Stimulated activated naive CD8-positive, alpha-beta T cell treated with anti-CD3 and anti-CD28 coated beads, Interleukin-15, Interleukin-2, amounts not matched to agents 100 ng/mL and 50 ng/mL, for 24 hours (primary cell): ENCODE measurements around the gene ATAD3A.
"Not testable (repeated sequence)": the region's sequence is repeated elsewhere in the genome, so short reads cannot be mapped to it uniquely, and the experiment has no call there.

Experiments
- H3K27ac Mint-ChIP-seq: one replicate; pipeline ENCODE4 v1.8.0; 2021; ENCODE audit warnings: mild to moderate bottlenecking, mixed read lengths
- H3K27me3 Mint-ChIP-seq: one replicate; pipeline ENCODE4 v1.8.0; 2021; ENCODE audit warnings: mixed read lengths
- H3K36me3 Mint-ChIP-seq: one replicate; pipeline ENCODE4 v1.8.0; 2021; ENCODE audit warnings: low read depth, mixed read lengths
- H3K4me1 Mint-ChIP-seq: one replicate; pipeline ENCODE4 v1.8.0; 2021; ENCODE audit warnings: low read depth, mixed read lengths
- H3K4me3 Mint-ChIP-seq: one replicate; pipeline ENCODE4 v1.8.0; 2021; ENCODE audit warnings: mild to moderate bottlenecking, mixed read lengths
- H3K9me3 Mint-ChIP-seq: one replicate; pipeline ENCODE4 v1.8.0; 2021; ENCODE audit warnings: mixed read lengths

The ATAD3A gene

DNA sequence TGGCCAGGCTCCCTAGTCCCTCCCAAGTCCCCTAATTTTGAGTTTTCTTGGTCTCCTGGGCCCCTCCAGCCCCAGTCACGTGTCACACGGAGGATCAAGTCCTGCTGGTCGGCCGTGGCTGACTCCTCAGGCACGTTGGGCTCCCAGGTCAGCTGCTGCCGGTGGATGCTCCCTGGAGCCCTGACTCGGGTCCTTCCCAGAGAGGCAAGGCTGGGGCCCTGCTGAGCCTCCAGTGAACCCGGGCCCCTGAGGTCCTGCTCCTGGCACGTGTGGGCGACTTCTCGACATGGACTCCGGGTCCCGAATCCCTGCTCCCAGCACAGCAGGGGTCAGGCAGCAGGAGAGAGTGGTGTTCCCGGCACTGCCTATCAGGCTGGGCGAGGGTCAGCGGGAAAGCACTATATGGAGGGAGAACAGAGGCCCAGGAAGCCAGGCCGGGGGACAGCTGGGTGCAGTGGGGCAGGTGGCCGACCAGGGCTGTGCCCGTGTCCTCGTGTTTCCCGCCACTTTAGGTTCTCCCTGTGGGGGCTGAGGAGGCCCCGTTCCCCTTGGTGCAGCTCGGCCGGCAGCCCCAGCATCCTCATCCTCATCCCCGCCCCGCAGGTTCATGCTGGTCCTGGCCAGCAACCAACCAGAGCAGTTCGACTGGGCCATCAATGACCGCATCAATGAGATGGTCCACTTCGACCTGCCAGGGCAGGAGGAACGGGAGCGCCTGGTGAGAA lies 15.3 kb downstream of the ATAD3A start:
- H3K27me3 Mint-ChIP-seq: no peaks in the 10 kb centered on the region
- peaks cover 29% of the 10 kb centered on the region for H3K36me3 Mint-ChIP-seq
- H3K4me3 Mint-ChIP-seq: no peak overlapping the region
- no peaks in the 10 kb centered on the region for H3K4me1 Mint-ChIP-seq
- no peak overlapping the region for H3K27ac Mint-ChIP-seq
- peaks cover 4% of the 10 kb centered on the region for H3K9me3 Mint-ChIP-seq

DNA sequence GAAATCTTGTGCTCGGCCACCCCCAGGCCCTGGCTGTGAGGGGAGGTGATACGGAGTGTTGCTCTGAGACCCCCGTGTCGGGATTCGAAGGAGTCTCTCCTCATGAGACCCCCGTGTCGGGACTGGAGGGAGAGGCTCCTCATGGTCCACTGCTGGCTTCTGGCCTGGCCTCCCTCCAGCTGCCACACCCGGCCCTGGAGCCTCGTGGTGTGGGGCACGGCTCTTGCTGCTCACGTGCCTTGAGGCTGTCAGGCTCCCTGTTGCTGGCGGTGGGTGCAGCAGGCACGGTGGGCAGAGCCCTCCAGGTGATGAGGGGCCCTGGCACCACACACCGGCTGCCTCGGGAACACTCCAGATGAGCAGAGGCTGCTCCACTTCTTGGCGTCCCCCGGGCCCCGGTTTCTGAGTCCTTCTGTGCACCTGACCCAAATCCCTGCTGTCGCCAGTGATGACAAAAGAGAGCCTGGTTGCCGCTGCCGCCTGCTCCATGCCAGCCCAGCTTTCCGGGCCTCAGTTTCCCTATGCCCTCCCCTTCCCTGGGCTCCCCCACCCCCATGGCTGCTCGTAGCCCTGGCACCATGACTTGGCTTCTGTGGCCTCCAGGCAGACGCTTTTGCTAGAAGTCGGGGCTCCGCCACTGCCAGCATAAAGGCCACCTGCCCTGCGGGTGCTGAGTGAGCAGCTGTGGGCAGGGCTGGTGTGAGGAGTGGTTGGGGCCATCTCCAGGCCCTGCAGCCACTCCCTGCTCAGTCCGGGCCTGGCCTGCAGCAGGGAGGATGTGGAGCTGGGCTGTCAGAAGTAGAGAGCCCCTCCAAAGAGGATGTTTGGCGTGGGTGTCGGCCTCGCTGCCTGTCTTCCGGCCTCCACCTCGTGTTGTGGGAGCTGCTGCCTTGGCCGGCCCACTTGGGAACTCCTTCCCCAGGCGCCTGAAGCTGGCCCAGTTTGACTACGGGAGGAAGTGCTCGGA lies 16.6 kb downstream of the ATAD3A start:
- no peak overlapping the region for H3K27ac Mint-ChIP-seq
- no peaks in the 10 kb centered on the region for H3K27me3 Mint-ChIP-seq
- peaks cover 30% of the 10 kb centered on the region for H3K36me3 Mint-ChIP-seq
- H3K9me3 Mint-ChIP-seq: peaks cover 4% of the 10 kb centered on the region
- H3K4me1 Mint-ChIP-seq: no peaks in the 10 kb centered on the region
- H3K4me3 Mint-ChIP-seq: no peak overlapping the region

GRCh38 chr1:1529321-1529720 lies 17.4 kb downstream of the ATAD3A start:
- H3K36me3 Mint-ChIP-seq: peaks cover 30% of the 10 kb centered on the region

DNA sequence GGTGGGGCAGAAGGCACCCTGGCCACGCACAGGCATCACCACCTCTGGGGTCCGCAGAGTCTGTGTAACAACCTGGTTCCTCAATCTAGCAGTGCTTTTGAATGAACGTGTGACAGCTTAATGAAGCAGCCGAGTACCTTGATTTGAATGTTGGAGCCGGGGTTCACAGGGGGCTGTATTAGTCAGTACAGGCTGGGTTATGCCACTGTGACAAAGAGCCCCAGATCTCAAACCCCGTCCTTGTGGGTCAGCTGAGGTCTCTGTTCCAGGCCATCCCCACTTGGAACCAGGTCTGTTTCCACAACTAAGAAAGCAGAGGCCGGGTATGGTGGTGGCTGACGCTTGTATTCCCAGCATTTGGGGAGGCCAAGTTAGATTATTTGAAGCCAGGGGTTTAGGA lies 18.0 kb downstream of the ATAD3A start:
- Mint-ChIP-seq H3K4me1 (no peaks in the 10 kb centered on the region), H3K36me3 (peaks cover 30% of the 10 kb centered on the region), H3K4me3 (no peak overlapping the region), H3K27me3 (no peaks in the 10 kb centered on the region), H3K9me3 (peaks cover 4% of the 10 kb centered on the region), H3K27ac (no peak overlapping the region)

More at GRCh38 chr1:1529321-1529720, 17.4 kb downstream of the ATAD3A start:
- Mint-ChIP-seq H3K27ac (no peak overlapping the region), H3K4me3 (no peak overlapping the region), H3K9me3 (peaks cover 4% of the 10 kb centered on the region), H3K4me1 (no peaks in the 10 kb centered on the region), H3K27me3 (no peaks in the 10 kb centered on the region)

DNA sequence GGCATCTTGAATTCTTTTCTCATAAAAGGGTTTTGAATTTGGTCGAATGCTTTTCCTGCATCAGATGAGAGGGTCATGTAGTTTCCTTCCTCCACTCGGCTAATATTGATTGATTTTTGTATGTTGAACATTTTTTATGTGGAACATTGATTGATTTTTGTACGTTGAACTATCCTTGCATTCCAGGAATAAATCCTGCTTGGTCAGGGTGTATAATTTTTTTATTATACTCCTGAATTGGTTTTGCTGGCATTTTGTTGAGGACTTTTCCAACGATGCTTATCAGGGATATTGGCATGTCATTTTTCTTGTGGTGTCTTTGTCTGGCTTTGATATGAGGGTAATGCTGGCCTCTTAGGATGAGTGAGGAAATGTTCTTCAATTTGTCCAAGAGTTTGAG lies 20.0 kb downstream of the ATAD3A start:
- H3K27ac Mint-ChIP-seq: no peak overlapping the region
- no peaks in the 10 kb centered on the region for H3K4me1 Mint-ChIP-seq
- H3K36me3 Mint-ChIP-seq: peaks cover 30% of the 10 kb centered on the region
- H3K4me3 Mint-ChIP-seq: no peak overlapping the region
- H3K27me3 Mint-ChIP-seq: no peaks in the 10 kb centered on the region
- H3K9me3 Mint-ChIP-seq: peaks cover 4% of the 10 kb centered on the region

- peaks cover 21% of the 10 kb centered on the region for H3K36me3 Mint-ChIP-seq
- H3K9me3 Mint-ChIP-seq, H3K27me3 Mint-ChIP-seq, H3K27ac Mint-ChIP-seq, H3K4me1 Mint-ChIP-seq, H3K4me3 Mint-ChIP-seq: not testable (repeated sequence)
Observed at GRCh38 chr1:1533176-1533893, 21.4 kb downstream of the ATAD3A start.

DNA sequence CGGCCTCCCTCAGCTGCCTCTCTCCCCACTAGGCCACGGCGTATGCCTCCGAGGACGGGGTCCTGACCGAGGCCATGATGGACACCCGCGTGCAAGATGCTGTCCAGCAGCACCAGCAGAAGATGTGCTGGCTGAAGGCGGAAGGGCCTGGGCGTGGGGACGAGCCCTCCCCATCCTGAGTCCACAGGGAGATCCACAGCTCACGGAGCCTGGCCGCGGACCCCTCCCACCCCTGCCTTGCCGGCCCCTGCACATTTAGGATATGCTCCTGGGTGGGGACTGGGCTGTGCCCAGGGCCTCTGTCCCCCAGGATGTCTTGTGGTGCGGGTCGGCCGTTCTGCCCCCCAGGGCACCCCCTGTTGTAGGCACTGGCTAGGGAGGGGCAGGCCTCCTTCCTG lies 21.9 kb downstream of the ATAD3A start:
- H3K4me1 Mint-ChIP-seq, H3K9me3 Mint-ChIP-seq, H3K27me3 Mint-ChIP-seq, H3K4me3 Mint-ChIP-seq, H3K27ac Mint-ChIP-seq: not testable (repeated sequence)
- H3K36me3 Mint-ChIP-seq: peaks cover 21% of the 10 kb centered on the region

GRCh38 chr1:1534401-1535154 lies 22.6 kb downstream of the ATAD3A start:
- peaks cover 21% of the 10 kb centered on the region for H3K36me3 Mint-ChIP-seq
- no peak overlapping the region for H3K27ac Mint-ChIP-seq
- no peaks in the 10 kb centered on the region for H3K4me1 Mint-ChIP-seq
- no peak overlapping the region for H3K4me3 Mint-ChIP-seq
- no peaks in the 10 kb centered on the region for H3K27me3 Mint-ChIP-seq
- peaks cover 4% of the 10 kb centered on the region for H3K9me3 Mint-ChIP-seq

- Mint-ChIP-seq H3K27ac (no peak overlapping the region), H3K9me3 (peaks cover 4% of the 10 kb centered on the region), H3K36me3 (peaks cover 13% of the 10 kb centered on the region), H3K4me3 (no peak overlapping the region), H3K4me1 (no peaks in the 10 kb centered on the region), H3K27me3 (no peaks in the 10 kb centered on the region)
Observed at GRCh38 chr1:1535201-1536018, 23.4 kb downstream of the ATAD3A start.

- Mint-ChIP-seq H3K9me3 (peaks cover 4% of the 10 kb centered on the region), H3K4me3 (no peak overlapping the region), H3K4me1 (no peaks in the 10 kb centered on the region), H3K27me3 (no peaks in the 10 kb centered on the region), H3K27ac (no peak overlapping the region), H3K36me3 (peaks cover 8% of the 10 kb centered on the region)
Observed at GRCh38 chr1:1536019-1536937, 24.3 kb downstream of the ATAD3A start.

DNA sequence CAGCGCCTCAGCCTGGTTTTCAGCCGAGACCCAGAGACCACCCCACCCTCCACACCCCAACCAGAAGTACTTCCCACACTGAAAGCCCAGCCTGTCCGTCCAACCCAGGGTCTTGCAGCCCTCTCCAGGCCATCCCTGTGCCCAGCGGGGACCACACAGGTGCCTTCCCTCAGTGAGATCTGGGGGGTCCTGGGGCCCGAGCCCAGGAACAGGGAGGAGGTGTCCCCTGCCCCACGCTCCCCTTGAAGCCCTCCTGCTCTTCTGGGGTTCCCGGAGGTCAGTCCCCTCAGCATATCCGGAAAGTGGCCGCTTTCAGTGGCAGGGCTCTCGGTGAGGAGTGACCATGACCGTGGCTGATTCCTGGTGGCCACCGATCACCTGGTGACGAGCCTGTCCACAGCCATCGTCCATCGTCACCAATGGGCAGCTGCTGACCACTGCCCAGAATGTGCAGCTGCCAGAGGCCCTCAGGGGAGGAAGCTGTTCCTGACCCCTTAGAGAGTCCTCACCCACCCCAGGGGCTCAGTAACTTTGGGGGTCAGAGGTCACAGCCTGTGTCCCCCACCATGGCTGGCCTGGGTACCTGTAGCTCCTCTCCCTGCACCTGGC lies 25.1 kb downstream of the ATAD3A start:
- H3K4me3 Mint-ChIP-seq: no peak overlapping the region
- peaks cover under 1% of the 10 kb centered on the region for H3K9me3 Mint-ChIP-seq
- peaks cover 5% of the 10 kb centered on the region for H3K4me1 Mint-ChIP-seq
- H3K27me3 Mint-ChIP-seq: no peaks in the 10 kb centered on the region
- no peak overlapping the region for H3K27ac Mint-ChIP-seq
- peaks cover 10% of the 10 kb centered on the region for H3K36me3 Mint-ChIP-seq

DNA sequence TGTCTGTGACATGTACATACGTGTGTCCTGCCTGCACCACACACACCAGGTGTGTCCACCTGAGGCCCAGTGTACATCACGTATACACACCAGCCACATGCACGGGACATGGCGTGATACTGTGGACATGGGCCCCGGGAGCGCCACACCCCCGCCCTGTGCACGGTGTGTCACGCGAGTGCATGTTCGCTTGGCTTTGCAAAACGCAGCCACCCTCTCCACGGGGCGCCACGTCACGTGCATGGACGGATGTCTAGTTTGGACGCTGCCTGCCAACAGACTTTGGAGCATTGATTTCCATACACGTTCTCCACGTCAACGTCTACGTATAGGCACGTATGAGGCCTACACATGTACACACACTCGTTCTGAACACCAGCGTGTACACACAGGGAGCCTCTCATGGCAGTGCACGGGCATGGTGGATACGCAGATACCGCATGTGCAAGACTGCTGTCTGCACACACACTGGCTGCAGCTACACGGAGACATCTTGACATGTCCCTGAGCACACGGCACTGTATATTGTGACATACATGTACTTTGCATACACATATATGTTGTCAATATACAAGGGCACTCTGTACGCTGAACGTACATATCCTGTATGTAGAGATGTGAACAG lies 25.8 kb downstream of the ATAD3A start:
- Mint-ChIP-seq H3K4me3 (no peak overlapping the region), H3K4me1 (peaks cover 5% of the 10 kb centered on the region), H3K9me3 (no peaks in the 10 kb centered on the region), H3K27me3 (no peaks in the 10 kb centered on the region), H3K27ac (no peak overlapping the region), H3K36me3 (peaks cover 8% of the 10 kb centered on the region)
